DMS153 treated with DMSO at 0.1 percent for 48 hours (cell line): ENCODE data around the gene FLT1.
A peak's percentile ranks its signal among the peaks of the same experiment; 100 is the strongest.

Experiments
- DNase-seq: peaks from one replicate; lab custom pipeline; 2025; ENCODE audit not compliant: unreplicated experiment; lab: John Stamatoyannopoulos, UW

Gene FLT1

DNA sequence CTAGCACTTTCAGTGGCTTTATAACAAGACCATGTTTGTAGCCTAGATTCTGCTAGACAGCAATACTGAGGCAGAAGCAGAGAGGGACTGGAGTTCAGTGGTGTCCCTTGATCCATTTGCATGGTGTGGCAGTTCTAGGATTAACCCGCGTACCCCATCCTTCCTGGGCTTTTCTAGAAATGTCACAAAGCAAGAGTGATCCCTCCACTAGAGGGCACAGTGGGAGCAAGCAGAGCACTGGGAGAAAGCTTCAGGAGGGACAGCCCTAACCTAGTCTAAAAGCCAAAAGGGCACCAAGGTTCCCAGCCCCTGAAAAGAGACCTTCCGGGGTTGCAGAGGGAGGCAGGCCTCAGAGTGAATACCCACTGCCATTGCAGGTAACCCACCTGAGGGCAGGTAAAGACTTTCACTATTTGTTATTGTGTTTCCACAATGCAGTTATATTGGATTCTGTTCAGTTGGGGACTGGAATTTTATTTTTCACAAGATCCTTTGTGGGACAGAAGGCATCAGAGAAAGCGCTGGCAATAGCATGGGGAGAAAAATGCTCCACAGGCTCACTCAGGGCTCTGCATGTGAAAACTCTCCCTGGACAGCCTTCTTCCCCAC is 170.6 kb downstream of the FLT1 start:
- peak; percentile 41 for DNase-seq

DNA sequence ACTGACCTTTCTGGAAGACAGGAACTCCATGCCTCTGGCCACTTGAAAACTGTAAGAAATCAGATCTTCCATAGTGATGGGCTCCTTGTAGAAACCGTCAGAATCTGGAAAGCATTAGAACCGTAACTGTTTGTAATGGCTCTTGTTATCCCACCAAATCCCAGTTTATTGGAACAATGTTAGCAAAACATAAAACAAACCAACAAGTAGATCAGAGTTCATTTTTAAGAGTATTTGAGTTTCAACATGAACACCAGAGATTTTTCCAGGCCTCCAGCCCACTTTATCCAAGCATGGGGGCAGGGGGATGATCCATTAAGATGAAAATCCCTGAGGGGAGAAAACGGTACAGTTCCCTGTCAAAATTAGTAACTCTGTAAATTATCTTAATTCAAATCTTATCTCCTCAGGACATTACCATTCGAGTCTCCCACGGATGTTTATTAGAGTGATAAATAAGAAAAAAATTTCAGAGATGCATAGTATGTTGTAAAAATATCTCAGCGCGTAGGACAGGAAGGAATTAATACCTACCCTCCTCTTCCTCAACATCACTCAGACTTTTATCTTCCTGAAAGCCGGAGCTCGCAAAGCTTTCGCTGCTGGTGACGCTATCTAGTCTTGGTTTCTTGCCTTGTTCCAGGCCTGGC is 172.5 kb downstream of the FLT1 start:
- DNase-seq = no peak

DNA sequence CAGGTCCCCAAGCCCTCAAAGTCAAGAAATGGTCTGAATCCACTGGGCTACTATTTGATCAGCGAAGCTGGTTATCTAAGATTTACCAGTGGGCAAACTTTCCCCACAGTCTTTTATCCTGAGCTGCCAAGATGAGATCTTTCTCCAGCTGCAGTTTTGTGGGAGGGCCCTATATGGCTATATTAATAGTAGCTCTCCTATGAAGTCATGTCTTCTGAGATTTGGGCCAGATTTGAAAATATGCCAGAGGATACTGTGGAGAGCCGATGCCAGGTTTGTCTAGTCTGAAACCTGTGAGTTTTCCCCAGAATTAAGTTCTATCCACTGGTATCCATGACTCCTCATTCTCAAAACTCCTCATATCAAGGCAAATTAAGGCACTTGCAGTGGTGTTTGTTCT is 173.2 kb downstream of the FLT1 start:
- no peak for DNase-seq

DNA sequence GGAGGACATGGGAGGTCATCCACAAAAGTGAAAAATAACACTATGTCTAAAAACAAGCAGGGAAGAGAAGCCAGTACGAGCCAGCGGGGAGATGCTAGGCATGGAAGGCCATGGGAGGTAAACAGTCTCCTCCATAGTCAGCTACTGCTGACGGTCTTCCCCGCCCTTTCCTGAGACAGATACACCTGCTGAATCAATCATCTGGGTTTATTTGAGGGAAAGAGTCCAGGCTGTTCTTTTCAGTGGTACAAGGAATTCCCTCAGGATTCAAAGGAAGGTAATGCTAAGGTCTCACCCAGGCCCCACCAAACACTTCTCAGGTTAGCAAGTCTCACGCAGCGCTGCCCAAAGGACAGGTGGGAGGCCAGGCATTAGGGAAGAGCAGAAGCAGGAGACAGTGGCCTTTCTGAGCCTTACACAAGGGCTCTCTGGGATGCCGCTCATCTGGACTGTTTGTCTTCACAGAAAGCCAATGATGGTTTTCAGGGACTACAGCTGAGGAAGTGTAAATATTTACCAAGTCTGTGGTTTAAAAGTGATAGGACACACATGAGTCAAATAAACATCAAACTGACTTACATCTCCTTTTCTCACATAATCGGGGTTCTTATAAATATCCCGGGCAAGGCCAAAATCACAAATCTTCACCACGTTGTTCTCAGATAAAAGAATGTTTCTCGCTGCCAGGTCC is 173.9 kb downstream of the FLT1 start:
- DNase-seq = peak; percentile 23

DNA sequence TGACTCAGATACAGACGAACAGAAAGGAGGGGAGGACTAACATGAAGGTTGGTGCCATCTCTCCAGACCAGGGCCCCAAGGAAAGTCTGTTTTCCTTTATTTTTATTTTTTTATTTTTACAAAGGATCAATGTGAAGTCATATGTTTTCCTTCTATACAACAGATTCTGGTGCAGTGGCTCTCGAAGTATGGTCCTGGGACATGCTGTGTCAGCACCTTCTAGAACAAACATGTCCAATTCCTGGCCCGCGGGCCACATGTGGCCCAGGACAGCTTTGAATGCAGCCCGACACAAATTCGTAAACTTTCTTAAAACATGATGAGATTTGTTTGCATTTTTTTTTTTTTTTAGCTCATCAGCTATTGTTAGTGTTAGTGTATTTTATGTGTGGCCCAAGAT is 174.7 kb downstream of the FLT1 start:
- no peak for DNase-seq

DNA sequence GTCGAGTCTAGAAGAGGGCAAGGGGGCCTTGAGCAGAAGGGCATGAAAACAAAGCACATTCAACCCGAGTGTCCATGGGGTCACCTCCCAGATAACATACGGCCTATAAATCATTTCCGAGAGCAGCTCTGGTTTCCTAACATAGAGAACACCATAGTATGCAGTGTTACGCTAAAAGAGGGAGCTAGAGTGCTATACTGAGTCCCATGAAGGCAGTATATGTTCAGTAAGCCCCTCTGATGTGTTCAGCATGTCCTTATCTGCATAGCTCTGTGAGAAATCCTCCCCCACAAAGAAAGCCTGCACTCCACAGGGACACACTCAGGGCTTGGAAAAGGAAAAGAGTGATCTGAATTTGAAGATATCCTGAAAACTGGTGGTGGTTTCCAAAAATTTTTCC is 175.4 kb downstream of the FLT1 start:
- no peak for DNase-seq

DNA sequence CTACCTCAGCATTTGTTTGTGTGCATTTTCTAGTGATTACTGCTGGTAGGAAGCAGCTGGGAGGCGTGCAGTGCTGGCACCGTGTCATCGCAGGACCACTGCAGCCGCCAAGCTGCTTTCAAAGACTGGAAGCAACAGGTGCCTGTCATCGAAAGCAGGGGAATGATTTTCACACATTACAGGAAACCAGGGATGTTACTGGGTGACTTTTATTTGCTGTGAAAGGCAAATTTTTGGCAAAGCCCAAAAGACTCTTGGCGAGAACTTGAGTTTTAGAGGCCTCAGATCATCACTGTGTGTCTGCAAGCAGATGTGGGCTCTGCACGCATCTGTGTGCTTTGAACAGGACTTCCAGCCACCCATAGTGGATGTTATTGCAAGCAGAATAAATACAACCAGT is 176.4 kb downstream of the FLT1 start:
- DNase-seq = no peak

DNA sequence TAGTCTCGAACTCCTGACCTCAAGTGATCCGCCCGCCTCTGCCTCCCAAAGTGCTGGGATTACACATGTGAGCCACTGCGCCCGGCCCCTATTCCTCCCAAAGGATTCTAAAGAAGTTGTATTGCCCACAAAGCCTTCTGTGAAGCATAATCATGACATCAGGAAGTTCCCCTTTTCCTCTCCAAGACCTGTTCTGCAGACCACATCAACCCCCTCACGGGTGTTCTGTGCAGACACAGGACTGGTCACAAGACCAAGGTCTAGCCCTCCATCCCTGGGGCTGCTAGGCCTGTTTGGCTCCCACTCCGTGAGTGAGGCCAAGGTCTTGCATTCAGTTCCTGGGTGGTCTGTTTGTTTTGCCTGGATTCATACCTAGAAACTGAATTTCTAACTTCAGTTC is 178.1 kb downstream of the FLT1 start:
- DNase-seq = no peak

- no peak for DNase-seq
These were observed 178.8 kb downstream of the FLT1 start for GRCh38 chr13:28316129-28316528.

DNA sequence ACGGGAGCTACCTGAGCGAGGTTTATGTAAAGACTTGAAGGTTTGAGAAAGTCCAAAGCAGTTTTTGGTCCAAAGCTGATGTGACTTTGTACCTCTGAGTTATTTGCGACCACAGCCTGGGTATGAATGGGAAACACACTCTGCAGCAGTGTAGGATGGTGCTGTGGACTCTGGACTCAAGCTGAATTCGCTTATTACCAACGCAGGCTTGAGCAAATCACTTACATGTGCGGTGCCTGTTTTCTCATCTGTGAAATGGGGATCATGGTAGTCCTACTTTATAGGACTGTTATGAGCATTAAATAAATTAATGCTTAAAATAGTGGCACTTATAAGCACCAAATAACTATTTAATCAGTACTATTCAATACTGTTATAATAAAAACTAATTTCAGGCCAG is 180.0 kb downstream of the FLT1 start:
- no peak for DNase-seq

DNA sequence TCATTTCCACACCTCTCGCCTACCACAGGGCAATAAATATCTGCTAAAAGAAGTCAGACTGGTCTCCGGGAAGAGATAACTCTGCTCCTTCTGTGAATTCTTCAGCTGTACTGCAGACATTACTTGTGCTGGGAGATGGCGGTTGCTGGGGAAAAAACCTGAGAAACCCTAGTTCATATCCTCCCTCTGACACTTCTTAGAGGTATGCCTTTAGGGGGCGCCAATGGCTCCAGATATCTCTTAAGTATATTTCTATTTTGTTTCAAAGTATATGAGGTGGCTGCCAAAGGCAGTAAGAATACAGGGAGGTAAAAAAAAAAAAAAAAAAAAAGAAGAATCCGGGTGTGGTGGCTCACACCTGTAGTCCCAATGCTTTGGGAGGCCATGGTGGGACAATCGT is 181.3 kb downstream of the FLT1 start:
- no peak for DNase-seq

- no peak for DNase-seq
These were observed 188.6 kb downstream of the FLT1 start for GRCh38 chr13:28306325-28306724.

GRCh38 chr13:28301839-28302238 is 193.1 kb downstream of the FLT1 start:
- no peak for DNase-seq

DNA sequence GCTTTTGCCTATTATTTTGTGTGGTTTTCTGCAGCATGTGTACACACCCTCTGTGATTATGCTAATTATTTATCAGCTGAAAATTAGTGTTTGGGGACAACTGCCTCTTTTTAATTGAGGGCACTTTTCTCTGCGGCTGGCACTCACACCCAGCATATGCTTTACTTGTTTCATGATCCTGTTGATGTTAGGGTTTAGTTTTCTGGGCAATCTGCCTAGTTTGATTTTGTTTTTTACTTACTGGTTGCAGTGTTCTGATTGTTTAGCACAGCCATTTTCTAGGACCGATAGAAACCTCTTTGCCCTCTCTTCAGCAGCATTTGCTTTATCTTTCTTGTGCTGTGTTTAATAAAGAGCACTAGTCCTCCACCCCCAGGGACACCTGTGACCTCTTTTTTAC is 195.0 kb downstream of the FLT1 start:
- DNase-seq = no peak

DNA sequence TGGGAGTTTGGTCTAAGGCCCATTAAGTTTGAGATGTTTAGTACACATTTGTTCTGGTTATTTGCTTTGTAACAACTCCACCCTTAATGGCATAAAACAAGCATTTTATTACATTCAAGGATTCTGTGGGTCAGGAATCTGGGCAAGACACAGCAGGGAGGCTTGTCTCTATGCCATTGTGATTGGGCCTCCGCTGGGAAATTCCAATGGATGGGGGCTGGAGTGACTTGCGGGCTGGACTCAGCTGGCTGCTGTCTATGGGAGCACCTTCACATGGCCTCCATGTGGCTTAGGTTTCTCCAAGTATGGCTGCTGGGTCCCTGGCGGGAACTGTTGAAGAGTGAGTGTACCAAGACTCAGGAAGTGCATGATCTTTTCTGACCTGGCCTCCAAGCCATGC is 197.6 kb downstream of the FLT1 start:
- DNase-seq = no peak

DNA sequence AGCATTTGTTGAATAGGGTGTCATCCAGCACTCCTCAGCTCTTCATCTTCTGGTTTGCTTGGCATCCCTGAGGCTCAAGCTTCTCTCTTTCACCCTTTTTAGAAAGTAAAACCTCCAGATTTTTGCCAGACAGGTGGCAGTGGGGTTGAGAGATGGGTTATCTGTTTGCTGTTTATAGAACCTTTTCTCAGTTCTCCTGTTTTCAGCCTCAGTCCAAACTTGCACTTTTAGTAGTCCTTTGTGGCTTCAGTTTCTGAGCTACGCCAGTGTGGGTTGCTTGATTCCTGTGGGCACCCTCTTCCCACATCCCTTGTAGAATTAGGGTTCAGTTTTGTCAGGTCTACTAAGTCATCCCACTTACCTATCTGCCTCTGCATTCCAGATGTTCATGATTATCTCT is 208.7 kb downstream of the FLT1 start:
- no peak for DNase-seq

- DNase-seq = no peak
These were observed 211.3 kb downstream of the FLT1 start for GRCh38 chr13:28283600-28283999.

DNA sequence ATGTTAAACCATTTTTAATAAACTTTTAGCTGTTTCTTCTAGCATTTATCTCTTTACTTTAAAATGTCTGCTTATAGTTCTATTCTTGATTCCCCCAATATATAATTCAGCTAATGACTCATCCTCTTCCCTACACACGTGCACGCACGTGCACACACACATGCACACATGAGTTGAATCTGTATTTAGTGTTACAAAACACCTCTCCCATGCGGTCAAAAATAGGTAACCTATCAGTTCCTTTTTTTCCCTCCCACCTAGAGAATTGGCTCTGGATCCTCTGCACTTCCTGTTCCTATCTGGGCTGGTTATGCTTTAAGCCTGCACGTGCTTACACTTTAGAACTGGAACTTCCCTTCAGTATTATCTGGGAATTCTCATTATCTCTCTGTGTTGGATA is 212.5 kb downstream of the FLT1 start:
- DNase-seq = no peak

DNA sequence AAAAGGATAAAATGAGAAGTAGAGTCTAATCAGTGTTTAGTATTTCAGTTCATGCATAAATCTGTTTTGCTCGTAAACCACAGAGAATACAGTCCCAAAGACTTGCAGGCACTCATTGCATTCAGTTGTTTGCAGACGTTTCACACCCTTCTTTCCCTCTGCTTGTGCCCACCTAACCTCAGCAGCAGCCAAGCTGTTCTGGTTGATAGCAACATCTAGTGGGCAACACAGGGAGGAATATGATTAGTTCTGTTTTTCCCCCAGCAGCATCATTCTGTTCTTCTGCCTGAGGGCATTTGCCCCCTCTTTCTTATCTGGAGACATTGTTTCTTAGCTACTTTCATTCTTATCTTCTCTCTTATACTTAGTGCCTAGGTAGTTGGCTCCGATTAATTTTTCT is 221.0 kb downstream of the FLT1 start:
- DNase-seq = no peak

DNA sequence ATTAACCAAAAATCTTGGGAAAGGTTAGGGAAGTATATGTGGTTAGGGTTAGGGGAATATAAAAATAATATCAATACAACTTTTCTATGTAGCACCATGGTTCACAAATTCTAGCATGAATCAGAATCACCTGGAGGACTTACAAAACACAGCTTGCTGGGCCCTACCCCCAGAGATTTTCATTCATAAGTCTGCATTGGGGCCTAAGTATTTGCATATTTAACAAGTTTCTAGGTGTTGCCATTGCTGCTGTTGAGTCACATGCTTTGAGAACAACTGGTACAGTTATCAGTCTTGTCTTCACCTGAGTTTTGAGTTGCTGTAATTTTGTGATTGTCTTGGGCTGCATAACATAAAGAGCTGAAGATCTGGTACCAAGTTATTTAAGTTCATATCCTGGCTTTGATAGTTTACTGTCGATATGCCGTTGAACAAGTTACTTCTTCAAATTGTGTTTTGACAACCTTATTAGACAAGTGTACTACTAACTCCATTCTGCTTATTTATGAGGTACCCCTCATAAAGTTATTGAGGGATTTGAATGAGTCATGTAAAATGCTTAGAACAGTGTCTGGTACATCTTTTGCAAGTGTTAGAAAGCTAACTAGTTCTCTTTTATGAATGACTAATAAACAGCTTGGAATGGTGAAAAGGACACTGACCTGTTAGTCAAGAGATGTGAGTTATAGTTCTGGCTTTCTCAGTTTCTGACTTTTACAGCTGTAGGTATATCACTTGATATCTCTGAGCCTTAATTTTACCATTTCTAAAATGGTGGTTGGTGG is 223.7 kb downstream of the FLT1 start:
- DNase-seq = no peak

DNA sequence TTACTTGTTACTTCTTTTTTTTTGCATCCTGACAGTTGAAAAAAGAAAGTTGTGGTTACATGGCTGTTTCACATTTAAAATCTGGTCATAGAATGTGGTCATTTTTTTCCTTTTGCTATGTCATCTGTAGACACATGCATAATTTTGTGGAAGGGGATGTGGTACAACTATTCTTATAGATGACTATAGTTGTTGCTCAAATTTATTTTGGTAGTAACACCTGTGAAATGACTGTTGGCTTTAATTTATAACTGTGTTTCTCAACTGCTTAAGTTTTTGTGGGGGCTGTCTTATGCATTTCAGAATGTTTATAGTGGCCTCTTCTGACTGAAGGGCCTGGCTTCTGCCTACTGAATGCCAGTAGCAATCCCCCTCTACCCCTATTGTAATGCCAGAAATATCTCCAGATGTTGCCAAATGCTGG is 226.1 kb downstream of the FLT1 start:
- no peak for DNase-seq

DNA sequence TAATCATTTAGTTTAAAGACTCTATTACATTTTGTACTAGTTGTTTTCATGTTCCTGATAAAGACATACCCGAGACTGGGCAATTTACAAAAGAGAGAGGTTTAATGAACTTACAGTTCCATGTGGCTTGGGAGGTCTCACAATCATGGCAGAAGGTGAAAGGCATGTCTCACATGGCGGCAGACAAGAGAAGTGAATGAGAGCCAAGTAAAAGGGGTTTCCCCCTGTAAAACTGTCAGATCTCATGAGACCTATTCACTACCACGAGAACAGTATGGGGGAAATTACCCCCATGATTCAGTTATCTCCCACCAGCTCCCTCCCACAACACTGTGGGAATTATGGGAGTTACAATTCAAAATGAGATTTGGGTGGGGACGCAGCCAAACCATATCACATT is 227.4 kb downstream of the FLT1 start:
- no peak for DNase-seq
